Activated CD4-positive, alpha-beta T cell treated with anti-CD3 and anti-CD28 coated beads, Interleukin-10, Interleukin-2, amounts not matched to agents 100 ng/mL and 50 ng/mL, durations not matched to agents 16 hours and 8 hours (primary cell): ENCODE results near the gene OR8D2.

Experiments
- DNase-seq: peaks from one replicate; pipeline ENCODE4 v3.0.0-alpha.2; 2020

Gene OR8D2, protein sequence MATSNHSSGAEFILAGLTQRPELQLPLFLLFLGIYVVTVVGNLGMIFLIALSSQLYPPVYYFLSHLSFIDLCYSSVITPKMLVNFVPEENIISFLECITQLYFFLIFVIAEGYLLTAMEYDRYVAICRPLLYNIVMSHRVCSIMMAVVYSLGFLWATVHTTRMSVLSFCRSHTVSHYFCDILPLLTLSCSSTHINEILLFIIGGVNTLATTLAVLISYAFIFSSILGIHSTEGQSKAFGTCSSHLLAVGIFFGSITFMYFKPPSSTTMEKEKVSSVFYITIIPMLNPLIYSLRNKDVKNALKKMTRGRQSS

DNA sequence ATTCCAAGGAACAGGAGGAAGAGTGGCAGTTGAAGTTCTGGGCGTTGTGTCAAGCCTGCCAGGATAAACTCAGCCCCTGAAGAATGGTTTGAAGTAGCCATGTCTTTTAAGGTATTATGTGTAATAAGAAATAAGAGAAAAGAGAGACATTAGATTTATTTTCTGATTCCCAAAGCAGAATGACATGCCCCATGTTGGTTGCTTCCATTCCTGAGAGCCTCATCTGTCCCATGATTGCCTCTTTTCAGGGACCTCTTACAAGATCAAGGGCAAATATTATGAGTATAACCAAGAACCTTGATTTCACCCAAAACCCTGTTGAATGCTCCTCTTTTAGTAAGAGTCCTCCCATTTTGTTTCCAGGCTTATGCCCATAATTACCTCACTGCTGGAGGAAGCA is at the start of gene OR8D2:
TSS of gene OR8D2 (minus strand) at position 101 of the 400 bp plus-strand sequence. CDS start at position 101, 0 bp downstream.
- no peak for DNase-seq

DNA sequence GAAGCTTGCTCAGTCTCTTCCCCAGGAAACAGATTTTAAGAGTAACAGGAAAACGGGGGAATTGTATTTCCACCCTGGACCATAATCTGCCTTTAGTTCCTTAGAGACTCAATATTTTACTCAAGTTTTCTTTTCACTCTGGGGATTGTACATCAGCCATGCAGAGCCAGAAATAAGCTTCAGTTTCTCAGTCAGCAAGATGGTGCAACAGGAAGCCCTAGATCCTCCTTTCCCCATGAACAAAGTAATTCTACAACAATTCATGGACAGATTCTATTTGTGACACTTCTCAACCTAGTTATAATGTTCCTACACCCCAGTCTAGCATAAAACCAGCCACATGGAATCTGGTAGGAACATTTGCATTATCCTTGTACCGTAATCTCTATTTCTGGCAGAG is 39.6 kb upstream of the OR8D2 start:
- no peak for DNase-seq

DNA sequence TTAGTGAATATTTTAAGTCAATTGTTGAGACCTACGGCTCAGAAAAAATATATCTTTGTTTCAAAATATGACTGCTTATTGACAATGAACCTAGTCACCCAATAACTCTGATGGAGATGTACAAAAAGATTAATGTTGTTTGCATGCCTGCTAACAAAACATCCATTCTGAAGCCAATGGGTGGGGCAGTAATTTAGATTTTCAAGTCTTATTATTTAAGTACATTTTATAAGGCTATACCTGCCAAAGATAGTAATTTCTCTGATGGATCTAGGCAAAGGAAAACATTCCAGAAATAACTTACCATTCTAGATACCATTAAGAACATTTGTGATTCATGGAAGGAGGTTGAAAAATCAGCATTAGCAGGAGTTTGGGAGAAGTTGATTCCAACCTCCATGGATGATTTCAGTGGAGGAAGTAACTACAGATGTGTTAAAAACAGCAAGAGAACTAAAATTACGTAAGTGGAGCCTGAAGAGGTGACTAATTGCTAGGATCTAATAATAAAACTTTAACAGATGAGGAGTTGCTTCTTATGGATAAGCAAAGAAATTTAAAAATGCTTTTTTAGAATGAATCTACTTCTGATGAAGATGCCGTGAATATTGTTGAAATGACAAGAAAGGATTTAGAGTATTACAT is 26.4 kb upstream of the OR8D2 start:
- no peak for DNase-seq

DNA sequence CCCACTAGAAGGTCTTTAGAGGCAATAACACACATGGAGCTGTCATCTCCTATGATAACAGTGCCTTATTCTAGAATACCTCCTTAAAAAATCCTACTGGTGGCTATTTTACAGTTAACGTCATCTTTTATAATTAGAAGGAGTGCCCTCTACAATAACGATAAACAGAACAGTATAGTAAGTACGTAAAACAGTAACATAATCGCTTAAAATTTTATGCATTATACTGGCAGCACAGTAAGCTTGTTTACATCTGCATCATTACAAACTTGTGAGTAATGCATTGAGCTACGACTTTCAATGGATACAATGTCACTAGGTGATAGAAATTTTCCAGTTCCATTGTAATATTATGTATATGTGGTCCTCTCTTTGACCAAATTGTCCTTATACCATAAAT is 24.3 kb upstream of the OR8D2 start:
- no peak for DNase-seq

DNA sequence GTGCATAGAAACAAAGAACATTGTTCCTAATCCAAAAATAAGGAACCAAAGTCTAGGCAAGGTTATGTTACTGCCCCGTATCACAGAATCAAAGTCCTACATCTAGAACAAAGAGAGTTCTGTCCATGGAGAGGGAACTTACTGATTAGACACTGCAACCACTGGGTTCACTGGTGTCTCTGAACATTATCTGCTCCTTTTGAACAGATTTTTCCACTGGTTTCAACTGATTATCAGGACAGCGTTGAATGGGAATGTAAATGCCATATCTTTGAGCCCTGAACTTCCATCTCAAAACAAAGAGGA is 20.1 kb upstream of the OR8D2 start:
- no peak for DNase-seq

DNA sequence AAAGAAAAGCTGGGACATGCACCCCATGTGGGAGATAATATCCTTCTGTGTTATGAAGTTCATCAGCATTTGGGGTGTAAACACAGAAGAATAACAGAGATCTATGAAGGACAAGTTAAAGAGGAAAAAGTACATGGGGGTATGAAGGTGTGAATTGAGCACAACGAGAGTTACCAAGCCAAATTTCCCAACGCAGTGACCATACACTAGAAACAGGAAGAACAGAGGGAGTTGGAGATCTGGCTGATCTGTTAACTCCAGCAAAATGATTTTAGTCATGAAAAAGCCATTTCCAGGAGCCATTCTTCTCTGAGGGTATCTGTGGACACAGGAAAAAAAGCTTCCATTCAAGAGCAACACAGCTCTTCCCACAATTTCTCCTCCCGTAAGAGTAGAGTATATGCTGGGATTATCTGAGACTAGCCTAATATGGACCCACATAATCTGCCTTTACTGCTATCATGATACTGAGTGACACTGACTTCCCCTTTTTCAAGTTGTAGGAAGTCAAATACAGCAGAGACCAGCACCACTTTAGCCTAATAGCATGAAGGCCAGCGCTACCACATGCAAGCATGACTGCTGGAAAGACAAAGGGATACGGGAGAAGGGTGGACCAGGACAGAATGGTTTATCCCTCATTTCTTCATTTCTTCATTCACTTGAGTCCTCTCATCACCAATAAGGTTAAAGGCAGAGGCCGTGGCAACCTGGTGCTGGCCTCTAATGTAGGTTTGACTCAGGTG is 19.6 kb upstream of the OR8D2 start:
- no peak for DNase-seq

DNA sequence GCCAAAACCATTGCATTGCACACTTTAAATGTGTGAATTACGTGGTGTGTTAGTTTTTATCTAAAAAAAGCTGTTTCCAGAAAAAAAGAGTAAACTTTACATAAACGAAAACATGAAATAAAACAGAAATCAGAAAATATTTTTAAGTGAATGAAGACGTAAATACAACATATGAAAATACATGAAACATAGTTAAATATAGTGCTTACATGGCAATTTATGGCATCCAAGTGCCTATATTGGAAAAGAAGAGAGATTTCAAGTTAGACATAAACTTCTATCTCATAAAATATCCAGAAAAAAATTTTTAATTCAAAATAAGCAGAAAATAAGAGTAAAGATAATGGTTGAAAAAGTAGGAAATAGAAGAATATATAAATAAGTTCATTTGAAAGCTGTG is 11.9 kb upstream of the OR8D2 start:
- DNase-seq: no peak

DNA sequence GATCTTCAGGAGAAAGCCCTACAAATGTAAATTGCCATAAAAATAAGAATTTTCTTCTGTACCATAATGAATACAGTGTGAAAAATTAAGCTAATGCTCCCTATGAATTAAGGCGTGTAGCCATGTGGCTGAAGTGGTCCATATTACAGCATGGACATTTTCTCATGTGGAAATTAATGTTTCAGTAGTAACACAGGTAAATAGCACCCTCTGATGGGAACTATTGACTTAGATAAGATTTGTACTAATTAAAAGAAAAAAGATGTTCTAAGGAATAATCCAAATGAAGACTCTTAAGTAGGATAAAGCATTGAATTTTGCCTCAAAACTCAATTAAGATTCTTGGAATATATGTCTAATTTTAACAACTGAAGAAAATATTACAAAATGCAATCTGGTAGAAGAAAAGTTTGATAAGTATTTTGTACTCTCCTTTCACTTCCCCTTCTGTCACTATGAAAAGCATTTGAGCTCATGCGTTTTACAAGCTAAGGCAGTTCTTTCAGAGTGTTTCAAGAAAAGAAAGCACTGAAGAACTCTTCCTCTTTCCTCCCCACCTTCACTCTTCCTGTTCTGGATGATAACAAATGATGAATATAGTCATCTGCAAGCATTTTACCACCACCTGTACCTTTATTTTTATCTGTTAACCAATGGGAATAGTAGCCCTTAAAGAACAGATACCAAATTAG is 9.9 kb upstream of the OR8D2 start:
- no peak for DNase-seq

DNA sequence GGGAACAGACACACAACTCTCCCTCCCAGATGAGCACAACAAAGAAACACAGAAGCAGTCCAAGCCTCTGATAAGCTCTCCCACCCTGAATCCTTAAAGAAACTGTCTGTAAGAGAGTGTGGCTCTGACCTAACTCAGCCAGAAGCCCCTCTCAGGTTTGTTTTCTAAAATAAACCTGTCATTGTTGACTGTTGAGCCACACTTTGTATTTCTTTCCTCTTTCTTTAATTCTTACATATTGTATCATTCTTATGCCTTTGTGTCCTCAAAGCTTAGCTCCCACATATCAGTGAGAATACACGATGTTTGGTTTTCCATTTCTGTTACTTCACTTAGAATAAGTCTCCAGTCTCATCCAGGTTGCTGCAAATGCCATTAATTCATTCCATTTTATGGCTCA is 7.8 kb upstream of the OR8D2 start:
- no peak for DNase-seq

DNA sequence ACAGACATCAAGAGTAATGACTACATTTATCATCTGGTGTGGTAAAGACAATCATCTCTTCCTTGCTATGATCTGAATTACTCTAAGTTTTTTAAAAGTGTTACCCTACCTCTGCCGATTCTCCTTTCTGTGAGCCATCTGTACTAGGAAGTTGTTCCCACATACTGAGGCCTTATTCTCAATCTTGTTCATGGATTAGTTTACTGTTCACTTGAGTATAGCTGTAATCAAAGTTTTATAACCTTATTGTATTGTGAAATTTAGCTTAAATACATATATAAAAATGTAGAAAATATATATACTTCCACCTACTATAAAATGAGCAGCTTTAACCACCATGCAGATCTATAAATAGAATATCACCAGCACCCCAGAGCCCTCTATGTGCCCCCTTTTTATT is 2.4 kb upstream of the OR8D2 start:
- DNase-seq: no peak

DNA sequence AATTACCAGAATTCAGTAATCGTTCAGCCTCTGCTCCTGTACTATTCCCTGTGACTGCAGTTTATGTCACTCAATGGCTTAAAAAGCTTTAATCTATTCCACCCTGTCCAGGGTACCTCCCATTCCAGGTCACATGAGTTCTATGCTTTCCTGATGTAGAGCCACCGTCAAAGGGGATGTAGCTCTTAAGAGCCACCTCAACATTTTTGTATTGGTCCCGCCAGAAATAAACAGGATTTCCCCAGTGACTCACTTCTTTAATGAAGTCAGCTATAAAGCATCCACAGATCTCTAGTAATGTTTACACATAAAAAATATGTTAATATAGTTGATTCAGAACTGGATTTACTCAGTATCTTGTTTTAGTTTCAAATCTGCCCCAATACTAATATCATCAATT is 4.9 kb downstream of the OR8D2 start:
- peak; percentile 0 for DNase-seq

DNA sequence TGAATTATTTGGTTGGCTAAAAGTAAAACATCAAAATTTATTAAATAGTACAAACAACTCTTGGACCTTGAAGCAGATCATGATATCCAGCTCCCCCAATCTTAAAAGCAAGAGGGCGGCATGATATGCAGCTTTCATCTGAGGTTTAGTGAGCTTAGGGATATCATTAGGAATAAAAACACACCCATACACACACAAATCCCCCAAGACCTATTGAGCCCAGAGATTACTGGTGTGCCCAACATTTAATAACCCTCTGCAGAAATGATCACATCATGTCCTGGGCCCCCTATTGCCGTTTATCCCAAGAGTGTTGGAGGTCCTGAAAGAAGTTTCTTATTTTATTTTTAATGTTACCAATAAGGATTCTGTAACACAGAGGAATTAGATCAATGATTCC is 6.1 kb downstream of the OR8D2 start, which contains the start of gene OR8D1:
TSS of gene OR8D1 (minus strand) at position 101 of the 400 bp plus-strand sequence. CDS start 3,183 bp downstream, outside the sequence.
- no peak for DNase-seq

DNA sequence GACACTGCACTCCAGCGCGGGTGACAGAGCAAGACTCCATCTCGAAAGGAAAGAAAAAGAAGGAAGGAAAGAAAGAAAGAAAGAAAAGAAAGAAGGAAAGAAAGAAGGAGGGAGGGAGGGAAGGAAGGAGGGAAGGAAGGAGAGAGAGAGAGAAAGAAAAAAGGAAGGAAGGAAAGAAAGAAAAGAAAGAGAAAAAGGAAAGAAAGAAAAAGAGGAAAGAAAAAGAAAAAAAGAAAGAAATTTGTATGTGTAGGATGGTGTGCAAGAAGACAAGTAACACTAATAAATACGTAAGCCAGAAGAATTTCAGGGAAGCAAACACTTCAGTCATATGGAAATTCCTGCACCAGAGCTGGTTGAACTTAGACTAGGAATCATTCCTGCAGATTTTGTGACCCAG is 6.9 kb downstream of the OR8D2 start:
- DNase-seq: no peak

DNA sequence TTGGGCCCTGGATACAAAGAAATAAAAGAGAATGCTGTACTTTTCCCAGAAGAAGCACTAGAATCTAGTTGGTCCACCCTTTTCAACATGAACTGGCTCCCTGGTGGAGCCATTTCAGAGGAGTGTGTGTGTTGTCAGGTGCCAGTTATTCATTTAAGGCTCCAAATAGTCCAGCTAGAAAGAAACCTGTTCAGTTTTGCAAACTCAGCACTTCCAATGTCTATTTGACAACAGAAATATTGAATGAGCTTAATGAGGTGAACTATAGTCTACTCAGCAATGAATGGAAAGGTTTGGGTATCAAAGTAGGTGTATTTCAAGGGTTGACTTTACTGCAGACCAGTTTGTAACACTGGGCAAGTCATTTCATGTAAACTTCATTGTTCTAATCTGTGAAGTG is 8.3 kb downstream of the OR8D2 start:
- no peak for DNase-seq

DNA sequence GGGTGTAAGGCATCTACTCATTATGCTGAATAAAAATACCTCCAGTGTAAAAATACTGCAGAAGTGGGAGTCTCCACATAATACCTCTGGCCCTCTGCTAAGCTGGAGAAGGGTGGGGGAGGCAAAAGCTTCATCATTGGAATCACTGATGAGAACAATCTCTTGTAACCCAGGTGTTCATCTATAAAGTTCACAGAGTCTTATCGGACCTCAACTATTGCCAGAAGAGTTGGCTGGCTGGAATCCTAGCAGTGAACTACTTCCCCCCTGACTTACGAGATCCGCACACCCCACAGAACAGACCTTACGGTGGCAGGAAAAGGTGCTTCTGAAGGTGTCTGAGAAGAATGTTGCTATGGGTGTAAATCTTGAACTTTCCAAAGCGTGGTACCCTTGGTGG is 8.7 kb downstream of the OR8D2 start:
- no peak for DNase-seq

DNA sequence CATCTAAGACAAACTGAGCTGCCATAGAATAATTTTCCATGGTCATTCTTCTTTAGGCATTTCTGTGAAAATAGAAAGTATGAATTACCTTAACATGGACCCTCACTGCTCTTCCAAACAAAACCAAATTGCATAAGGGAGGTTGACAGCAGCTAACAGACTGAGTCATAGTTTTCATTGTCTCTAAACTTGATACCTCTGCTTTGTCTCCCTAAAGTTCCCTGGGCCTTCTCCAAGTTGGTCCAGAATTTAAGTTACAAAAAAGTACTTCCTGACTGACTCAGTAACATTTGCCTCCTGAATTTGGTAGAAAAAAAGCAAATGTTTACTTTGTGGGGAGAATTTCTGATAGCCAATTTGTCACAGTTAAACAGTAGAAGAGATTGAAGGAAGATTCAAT is 9.3 kb downstream of the OR8D2 start:
- no peak for DNase-seq

DNA sequence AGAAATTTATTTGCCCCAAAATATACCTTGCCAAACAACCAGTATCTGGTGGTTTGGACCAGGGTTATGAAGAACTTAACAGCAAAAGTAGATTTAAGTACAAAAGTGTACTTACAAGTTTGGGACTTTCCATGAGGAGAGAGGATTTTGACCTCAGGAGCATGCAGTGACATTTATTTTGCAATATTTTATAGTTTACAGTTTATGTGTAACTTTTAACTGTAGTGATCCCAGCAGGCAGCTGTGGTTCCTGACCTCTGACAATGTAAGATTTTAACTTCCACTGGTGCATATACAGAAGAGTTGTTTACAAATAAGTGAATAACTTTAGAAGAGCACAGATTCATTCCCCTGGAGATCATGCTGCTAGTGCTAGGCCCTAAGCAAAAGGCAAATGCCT is 12.9 kb downstream of the OR8D2 start:
- DNase-seq: no peak

DNA sequence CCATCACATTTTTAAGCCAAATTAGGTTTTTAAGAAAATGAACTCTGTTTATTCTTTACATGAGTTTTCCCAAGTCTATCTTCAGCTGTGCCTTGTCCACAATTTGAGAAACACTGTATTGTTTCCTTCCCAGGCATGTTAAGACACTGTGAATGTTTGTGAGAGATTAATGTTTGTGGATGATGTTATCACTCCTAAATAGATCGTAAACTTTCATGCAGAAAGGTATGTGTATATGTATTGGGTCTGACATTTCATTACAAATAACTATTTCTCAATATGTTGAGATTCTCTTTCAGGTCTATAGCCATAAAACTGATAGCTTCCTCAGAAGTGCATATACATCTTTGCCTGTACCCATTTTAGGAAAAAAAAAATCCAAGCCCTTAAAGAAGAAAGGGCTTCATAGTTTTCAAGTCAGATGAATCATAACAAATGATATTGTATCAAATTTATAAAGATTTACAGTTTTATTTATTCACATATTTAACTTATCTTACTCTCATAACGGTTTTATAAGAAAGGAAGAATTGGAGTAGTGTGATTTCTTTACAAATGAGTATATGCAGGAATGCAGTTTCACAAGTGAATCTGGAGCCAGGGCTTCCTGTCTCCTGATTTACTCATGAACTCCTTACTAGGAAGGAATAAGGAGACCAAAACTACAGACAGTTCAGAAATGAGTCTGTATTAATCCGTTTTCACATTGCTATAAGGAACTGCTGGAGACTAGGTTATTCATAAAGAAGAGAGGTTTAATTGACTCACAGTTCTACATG is 17.5 kb downstream of the OR8D2 start:
- DNase-seq: no peak

DNA sequence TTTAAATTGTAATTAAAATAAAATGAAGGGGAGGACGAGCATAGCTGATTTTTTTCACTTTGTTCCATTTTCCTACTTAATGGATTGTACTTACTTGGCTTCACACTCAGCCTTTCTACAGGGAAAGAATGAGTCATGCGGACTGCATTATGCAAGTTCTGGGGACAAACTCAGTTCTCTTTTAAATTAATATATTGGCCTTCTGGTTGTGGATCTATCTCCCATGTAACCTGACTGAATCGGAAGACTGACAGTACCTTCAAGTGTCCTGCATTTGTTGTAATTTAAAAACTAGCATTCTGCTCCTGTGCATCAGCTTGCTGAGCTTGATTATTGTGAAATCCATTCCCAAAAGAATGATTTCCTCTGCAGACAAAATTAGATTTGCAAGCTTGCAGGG is 18.4 kb downstream of the OR8D2 start:
- DNase-seq: no peak

DNA sequence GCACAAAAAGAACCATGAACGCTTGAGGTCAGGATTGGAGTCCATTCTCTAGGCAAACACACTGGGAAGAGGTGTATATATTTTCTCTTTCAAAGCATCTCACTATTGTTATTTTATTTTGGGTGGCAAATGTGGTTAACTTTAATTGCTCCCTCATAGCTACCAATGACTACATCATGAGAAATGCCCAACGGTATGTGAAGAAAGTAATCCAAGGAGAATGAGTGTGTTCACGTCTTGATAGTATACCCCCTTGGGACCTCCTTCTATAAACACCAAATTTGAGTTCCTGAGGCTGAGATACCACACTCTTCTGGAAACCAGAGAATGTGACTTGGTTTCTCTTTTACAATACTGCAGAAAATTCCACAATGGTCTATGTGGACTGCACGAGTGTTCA is 22.1 kb downstream of the OR8D2 start:
- no peak for DNase-seq

DNA sequence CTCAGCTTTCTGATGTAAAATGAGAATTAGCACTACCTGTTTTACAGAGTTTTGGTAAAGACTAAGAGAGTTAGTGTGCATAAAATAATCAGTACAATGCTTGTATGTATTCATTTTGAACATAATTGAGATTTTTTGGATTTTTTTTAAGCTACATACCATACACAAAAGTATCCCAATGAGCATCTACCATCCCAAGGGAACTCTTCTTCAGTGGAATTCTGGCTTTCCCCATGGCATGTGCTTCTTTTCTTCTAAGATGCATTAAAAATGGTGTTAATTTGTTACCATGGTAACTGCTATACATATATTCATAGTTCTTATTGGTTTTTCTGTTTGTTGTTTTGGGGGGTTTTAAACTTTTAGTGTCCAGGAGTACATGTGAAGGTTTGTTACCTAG is 24.0 kb downstream of the OR8D2 start:
- no peak for DNase-seq

DNA sequence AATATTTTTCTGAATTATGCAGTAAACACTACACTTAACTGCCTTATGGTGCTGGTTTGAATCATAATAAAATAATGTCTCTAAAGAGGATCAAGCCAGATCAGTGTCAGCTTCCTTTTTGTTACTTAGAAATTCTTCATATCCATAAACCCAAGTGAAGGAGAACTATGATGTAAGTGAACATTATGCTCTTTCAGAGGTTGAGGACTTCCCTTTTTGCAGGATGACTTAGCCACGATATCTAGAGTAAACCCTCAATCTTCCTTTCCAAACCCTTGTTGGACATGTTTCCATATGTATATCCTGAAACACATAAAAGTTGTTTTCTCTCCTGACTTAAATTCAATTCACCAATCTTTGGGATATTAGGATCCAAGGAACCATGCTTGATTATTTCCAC is 25.3 kb downstream of the OR8D2 start:
- DNase-seq: no peak
